Keratinocyte (primary cell): ENCODE results near the gene NPTX1.

Experiments
- CTCF ChIP-seq, 3 experiments: IDR thresholded peaks in 1 of 3; conservative IDR thresholded peaks in 1 of 3; optimal IDR thresholded peaks in 1 of 3; 2 replicates in 2 of 3; 3 replicates in 1 of 3; pipeline versions ENCODE3 to v1.5.1; 2011; ENCODE audit warnings: low read length in 3 of 3, mild to moderate bottlenecking in 3 of 3, moderate library complexity in 2 of 3, control low read depth in 1 of 3, inconsistent platforms in 1 of 3; ENCODE audit not compliant: insufficient read depth in 2 of 3; ENCODE audit errors: extremely low read depth in 1 of 3
- EZH2 ChIP-seq: IDR thresholded peaks from one replicate; pipeline ENCODE4 v1.6.1; 2012; ENCODE audit warnings: inconsistent platforms, mild to moderate bottlenecking, low read length, moderate library complexity

DNA sequence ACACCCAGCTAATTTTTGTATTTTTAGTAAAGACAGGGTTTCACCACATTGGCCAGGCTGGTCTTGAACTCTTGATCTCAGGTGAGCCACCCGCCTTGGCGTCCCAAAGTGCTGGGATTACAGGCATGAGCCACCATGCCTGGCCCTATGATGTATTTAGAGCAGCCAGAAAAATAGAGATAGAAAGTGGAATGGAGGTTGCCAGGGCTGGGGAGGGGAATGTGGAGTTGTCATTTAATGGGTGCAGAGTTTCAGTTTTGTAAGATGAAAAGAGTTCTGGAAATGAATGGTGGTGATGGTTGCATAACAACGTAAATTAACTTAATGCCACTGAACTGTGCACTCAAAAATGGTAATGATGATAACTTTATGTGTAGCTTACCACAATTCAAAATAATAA, 31.6 kb upstream of the NPTX1 start:
- TF ChIP-seq CTCF (optimal IDR thresholded peaks at IDR 0.05 in 1 of 3, IDR thresholded peaks at IDR 0.05 in 1 of 3, conservative IDR thresholded peaks at IDR 0.05 in 1 of 3; ENCODE audit: extremely low read depth in 1 of 3, insufficient read depth in 2 of 3, low read length in 3 of 3) (no peak), EZH2 (no peak)
